HepG2 (cell line): ENCODE results near the gene GPR158. TPM values are rescaled to one million over a fixed set of nuclear protein-coding genes. Genes with fewer than 3 reads are reported as not detected.

ENCODE experiments used
- ATAC-seq: fragments of 200-7000 bp; cut with Tn5 transposase; 3 replicates; pipeline ENCODE4 v1.9.1; 2020; ENCODE audit warnings: mild to moderate bottlenecking, moderate library complexity
- BruUV-seq: library from RNA; stranded (reverse); fragments of 400-500 nt; replicated peaks from 2 replicates; lab custom pipeline; 2021; lab: Mats Ljungman, UMichigan
- CTCF ChIA-PET: fragments of 300-600 bp; formaldehyde crosslinking; extraction: SDS; loops from one replicate; lab custom pipeline; 2021; ENCODE audit warnings: low total read pairs, inconsistent platforms, low intra/inter-chr PET ratio; lab: Yijun Ruan, JAX
- POLR2A ChIA-PET: fragments of 350-600 bp; sonication (Branson Sonifier 250); formaldehyde crosslinking; loops from one replicate; lab custom pipeline; 2020; ENCODE audit warnings: antibody characterized with exemption, inconsistent platforms; lab: Yijun Ruan, JAX
- DNase-seq: peaks from one replicate; pipeline ENCODE4 v3.0.0-alpha.2; 2015; ENCODE audit warnings: low spot score
- FAIRE-seq: peaks from 3 replicates; lab custom pipeline; 2011; peaks lifted over from hg19 to GRCh38; lab: Jason Lieb, UNC
- H2AFZ ChIP-seq: one replicate; pipeline ENCODE4 v1.6.1; 2011; ENCODE audit warnings: low read length, inconsistent platforms
- H3K27ac ChIP-seq: fragments of 300-600 bp; 3 replicates; pipeline ENCODE4 v1.8.0; 2011; ENCODE audit warnings: mixed run types, mild to moderate bottlenecking, mixed read lengths, low read length, inconsistent platforms; ENCODE audit not compliant: insufficient read depth; ENCODE audit errors: extremely low read length
- H3K27me3 ChIP-seq, 2 experiments: fragments of 200-600 bp in 1 of 2; 2 replicates in 1 of 2; 3 replicates in 1 of 2; pipeline versions ENCODE4 v1.6.0 to v1.8.0; 2011; ENCODE audit warnings: low read length in 2 of 2, mild to moderate bottlenecking in 2 of 2, moderate library complexity in 2 of 2, inconsistent platforms in 1 of 2; ENCODE audit not compliant: insufficient read depth in 2 of 2, control insufficient read depth in 1 of 2
- H3K36me3 ChIP-seq, 2 experiments: fragments of 200-600 bp in 1 of 2; replicated peaks in 1 of 2; 2 replicates in 1 of 2; 3 replicates in 1 of 2; pipeline versions ENCODE4 v1.5.1 to v1.8.0; 2011; ENCODE audit warnings: low read length in 2 of 2, inconsistent platforms in 1 of 2; ENCODE audit not compliant: insufficient read depth in 2 of 2, control insufficient read depth in 1 of 2
- H3K4me1 ChIP-seq: 2 replicates; pipeline ENCODE4 v1.5.1; 2012; ENCODE audit warnings: low read length, inconsistent platforms; ENCODE audit not compliant: insufficient read depth
- H3K4me2 ChIP-seq: 2 replicates; pipeline ENCODE4 v1.6.0; 2011; ENCODE audit warnings: low read depth, low read length, inconsistent platforms
- H3K4me3 ChIP-seq, 3 experiments: fragments of 200-600 bp in 1 of 3; sonication (generic), shearing (Covaris generic) in 1 of 3; replicated peaks in 1 of 3; 2 replicates each; pipeline ENCODE4 v1.5.1; 2011 to 2016; ENCODE audit warnings: low read length in 3 of 3, inconsistent platforms in 2 of 3, low read depth in 2 of 3, mild to moderate bottlenecking in 2 of 3, control low read depth in 1 of 3, mixed read lengths in 1 of 3; ENCODE audit not compliant: insufficient read depth in 1 of 3
- H3K79me2 ChIP-seq: one replicate; pipeline ENCODE4 v1.6.1; 2011; ENCODE audit warnings: low read length, inconsistent platforms; ENCODE audit not compliant: insufficient read depth
- H3K9ac ChIP-seq: 2 replicates; pipeline ENCODE4 v1.6.0; 2011; ENCODE audit warnings: mild to moderate bottlenecking, low read depth, low read length, inconsistent platforms; ENCODE audit not compliant: insufficient read depth
- H3K9me3 ChIP-seq: 2 replicates; pipeline ENCODE4 v1.5.1; 2012; ENCODE audit warnings: mild to moderate bottlenecking, low read length
- H4K20me1 ChIP-seq: 2 replicates; pipeline ENCODE4 v1.6.0; 2011; ENCODE audit warnings: inconsistent platforms, mild to moderate bottlenecking, low read length, moderate library complexity; ENCODE audit not compliant: insufficient read depth
- HDAC6 ChIP-seq: fragments of 200-600 bp; sonication (generic); IDR thresholded peaks from 2 replicates; pipeline ENCODE4 v1.7.0; 2017; ENCODE audit warnings: mild to moderate bottlenecking, antibody characterized with exemption, low read length, low read depth
- IRX3 ChIP-seq: sonication (generic); formaldehyde crosslinking; IDR thresholded peaks from 2 replicates; pipeline ENCODE4 v1.8.1; 2023; ENCODE audit warnings: mild to moderate bottlenecking, low read depth, missing genetic modification reagents, borderline replicate concordance
- SP1 ChIP-seq, 2 experiments: fragments of 450-650 bp in 1 of 2; sonication (generic) in 1 of 2; formaldehyde crosslinking in 1 of 2; IDR thresholded peaks; 2 replicates each; pipeline versions ENCODE4 v1.4.0 to v1.6.1; 2016 to 2020; ENCODE audit warnings: missing genetic modification reagents in 1 of 2
- U2AF2 ChIP-seq: fragments of 200-400 bp; formaldehyde crosslinking; IDR thresholded peaks from 2 replicates; pipeline ENCODE4 v1.6.1; 2017; ENCODE audit warnings: low read depth, mild to moderate bottlenecking, low read length
- YEATS2 ChIP-seq: sonication (generic); formaldehyde crosslinking; IDR thresholded peaks from 2 replicates; pipeline ENCODE4 v1.4.0; 2020; ENCODE audit warnings: missing genetic modification reagents, borderline replicate concordance
- ZNF33B ChIP-seq: sonication (generic); formaldehyde crosslinking; IDR thresholded peaks from 2 replicates; pipeline ENCODE4 v1.5.1; 2020; ENCODE audit warnings: mild to moderate bottlenecking, missing genetic modification reagents
- ZNF430 ChIP-seq: sonication (generic); formaldehyde crosslinking; IDR thresholded peaks from 2 replicates; pipeline ENCODE4 v1.9.0; 2021; ENCODE audit warnings: mild to moderate bottlenecking, missing genetic modification reagents
- ZZZ3 ChIP-seq: sonication (generic); formaldehyde crosslinking; IDR thresholded peaks from 2 replicates; pipeline ENCODE4 v1.4.0; 2020; ENCODE audit warnings: missing genetic modification reagents, mild to moderate bottlenecking, borderline replicate concordance
- WGBS: methylation state at CpG from one replicate; pipeline ENCODE4 v1.1.6; 2017; ENCODE audit warnings: low lambda C conversion rate; 5-methylcytosine and 5-hydroxymethylcytosine counted together
- in situ Hi-C: cut with HindIII; loops from 2 replicates; pipeline ENCODE4 v1.10.0; 2017; ENCODE audit warnings: low pct_unique_long_range_greater_than_20kb; ENCODE audit not compliant: extremely low pct_ligation_motif_present
- intact Hi-C: fragments of 100-400 bp; cut with micrococcal nuclease; formaldehyde crosslinking; loops from one replicate; pipeline ENCODE4 v1.10.0; 2022; ENCODE audit not compliant: unreplicated experiment
- polyA plus RNA-seq, 8 experiments: library from polyadenylated mRNA; depleted of rRNA in 3 of 8; stranded (reverse) in 7 of 8; unstranded in 1 of 8; fragments of >200 nt; fragmentation: Illumina TruSeq in 4 of 8; extraction: Trizol in 4 of 8; gene quantifications; 2 replicates each; pipeline versions ENCODE4 v1.2.1 to v1.2.3, GENCODE V29; 2011 to 2016; ENCODE audit warnings: low read depth in 4 of 8, missing spikeins in 1 of 8, mixed read lengths in 1 of 8; ENCODE audit not compliant: insufficient read depth in 1 of 8
- total RNA-seq, 5 experiments: library from RNA; depleted of rRNA; stranded (reverse); fragments of >200 nt; fragmentation: Illumina TruSeq; extraction: Trizol; gene quantifications; 2 replicates each; pipeline ENCODE4 v1.2.3, GENCODE V29; 2016; ENCODE audit warnings: low read depth in 1 of 5
- TF ChIP-seq, protein P1 (sequence below): sonication (generic); formaldehyde crosslinking; conservative IDR thresholded peaks from 2 replicates; pipeline ENCODE4 v1.4.0; 2020; ENCODE audit warnings: mild to moderate bottlenecking, missing genetic modification reagents, moderate library complexity
- TF ChIP-seq, protein P2 (sequence below): IDR thresholded peaks from 2 replicates; pipeline ENCODE4 v1.4.0; 2020; ENCODE audit warnings: mild to moderate bottlenecking, missing genetic modification reagents
- TF ChIP-seq, protein P3 (sequence below): sonication (generic); formaldehyde crosslinking; IDR thresholded peaks from 2 replicates; pipeline ENCODE4 v1.5.1; 2020; ENCODE audit warnings: missing genetic modification reagents, mild to moderate bottlenecking, borderline replicate concordance
- TF ChIP-seq, protein P4 (sequence below): sonication (generic); formaldehyde crosslinking; IDR thresholded peaks from 2 replicates; pipeline ENCODE4 v1.5.0; 2020; ENCODE audit warnings: mild to moderate bottlenecking, low read depth, missing genetic modification reagents, borderline replicate concordance

Gene GPR158
- total and polyA plus RNA-seq, 2 of the 13 experiments (the other 11 are each of a cell fraction or from before 2014, with no cell fraction given) = not detected

DNA sequence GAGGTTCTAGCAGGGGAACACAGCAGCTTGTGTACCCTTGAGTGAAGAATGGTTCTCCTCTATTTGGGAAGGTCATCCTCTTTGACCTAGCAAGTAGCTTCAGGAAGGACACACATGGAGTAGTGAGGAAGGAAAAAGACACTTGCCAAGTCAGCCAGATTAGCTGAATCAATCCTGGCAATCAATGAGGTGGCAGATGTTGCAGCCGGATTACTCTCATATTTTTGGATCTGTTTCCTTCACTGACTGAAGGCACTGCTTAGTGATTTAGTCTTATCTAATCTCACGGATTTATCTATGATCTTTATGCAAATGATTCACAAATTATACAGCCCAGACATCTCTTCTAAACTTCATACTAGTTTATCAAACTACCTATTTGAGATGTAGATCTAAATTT, 218.8 kb downstream of the GPR158 start:
- no peak overlapping the region for H3K9ac ChIP-seq
- no peaks in the 10 kb centered on the region for H3K4me1 ChIP-seq
- BruUV-seq = no TSS peak
- no peaks in the 10 kb centered on the region for H4K20me1 ChIP-seq
- in situ Hi-C loops (no loop called here), intact Hi-C loops (no loop called here)
- no peaks in the 10 kb centered on the region for H3K79me2 ChIP-seq
- no peak overlapping the region for H3K4me2 ChIP-seq
- H3K9me3 ChIP-seq = peaks cover 41% of the 10 kb centered on the region
- FAIRE-seq (no peak), DNase-seq (no peak), ATAC-seq (no peak)
- ChIA-PET CTCF (no interaction called here), POLR2A (no interaction called here)
- WGBS = 35% methylated on average over 2 of the region's 2 CpGs
- no peak overlapping the region for H3K4me3 ChIP-seq
- no peak overlapping the region for H3K27ac ChIP-seq
- H2AFZ ChIP-seq = no peak overlapping the region
- TF ChIP-seq ZZZ3 (no peak), YEATS2 (CRISPR knock-in tag) (no peak), ZNF430 (CRISPR knock-in tag) (no peak), IRX3 (no peak), ZNF33B (CRISPR knock-in tag) (no peak), HDAC6 (no peak), U2AF2 (no peak), SP1 (IDR thresholded peaks at IDR 0.05) (no peak), SP1 (CRISPR knock-in tag; IDR thresholded peaks at IDR 0.05) (no peak)
- TF ChIP-seq, protein P1, sequence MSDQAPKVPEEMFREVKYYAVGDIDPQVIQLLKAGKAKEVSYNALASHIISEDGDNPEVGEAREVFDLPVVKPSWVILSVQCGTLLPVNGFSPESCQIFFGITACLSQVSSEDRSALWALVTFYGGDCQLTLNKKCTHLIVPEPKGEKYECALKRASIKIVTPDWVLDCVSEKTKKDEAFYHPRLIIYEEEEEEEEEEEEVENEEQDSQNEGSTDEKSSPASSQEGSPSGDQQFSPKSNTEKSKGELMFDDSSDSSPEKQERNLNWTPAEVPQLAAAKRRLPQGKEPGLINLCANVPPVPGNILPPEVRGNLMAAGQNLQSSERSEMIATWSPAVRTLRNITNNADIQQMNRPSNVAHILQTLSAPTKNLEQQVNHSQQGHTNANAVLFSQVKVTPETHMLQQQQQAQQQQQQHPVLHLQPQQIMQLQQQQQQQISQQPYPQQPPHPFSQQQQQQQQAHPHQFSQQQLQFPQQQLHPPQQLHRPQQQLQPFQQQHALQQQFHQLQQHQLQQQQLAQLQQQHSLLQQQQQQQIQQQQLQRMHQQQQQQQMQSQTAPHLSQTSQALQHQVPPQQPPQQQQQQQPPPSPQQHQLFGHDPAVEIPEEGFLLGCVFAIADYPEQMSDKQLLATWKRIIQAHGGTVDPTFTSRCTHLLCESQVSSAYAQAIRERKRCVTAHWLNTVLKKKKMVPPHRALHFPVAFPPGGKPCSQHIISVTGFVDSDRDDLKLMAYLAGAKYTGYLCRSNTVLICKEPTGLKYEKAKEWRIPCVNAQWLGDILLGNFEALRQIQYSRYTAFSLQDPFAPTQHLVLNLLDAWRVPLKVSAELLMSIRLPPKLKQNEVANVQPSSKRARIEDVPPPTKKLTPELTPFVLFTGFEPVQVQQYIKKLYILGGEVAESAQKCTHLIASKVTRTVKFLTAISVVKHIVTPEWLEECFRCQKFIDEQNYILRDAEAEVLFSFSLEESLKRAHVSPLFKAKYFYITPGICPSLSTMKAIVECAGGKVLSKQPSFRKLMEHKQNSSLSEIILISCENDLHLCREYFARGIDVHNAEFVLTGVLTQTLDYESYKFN (CRISPR knock-in tag) = no peak
- TF ChIP-seq, protein P2, sequence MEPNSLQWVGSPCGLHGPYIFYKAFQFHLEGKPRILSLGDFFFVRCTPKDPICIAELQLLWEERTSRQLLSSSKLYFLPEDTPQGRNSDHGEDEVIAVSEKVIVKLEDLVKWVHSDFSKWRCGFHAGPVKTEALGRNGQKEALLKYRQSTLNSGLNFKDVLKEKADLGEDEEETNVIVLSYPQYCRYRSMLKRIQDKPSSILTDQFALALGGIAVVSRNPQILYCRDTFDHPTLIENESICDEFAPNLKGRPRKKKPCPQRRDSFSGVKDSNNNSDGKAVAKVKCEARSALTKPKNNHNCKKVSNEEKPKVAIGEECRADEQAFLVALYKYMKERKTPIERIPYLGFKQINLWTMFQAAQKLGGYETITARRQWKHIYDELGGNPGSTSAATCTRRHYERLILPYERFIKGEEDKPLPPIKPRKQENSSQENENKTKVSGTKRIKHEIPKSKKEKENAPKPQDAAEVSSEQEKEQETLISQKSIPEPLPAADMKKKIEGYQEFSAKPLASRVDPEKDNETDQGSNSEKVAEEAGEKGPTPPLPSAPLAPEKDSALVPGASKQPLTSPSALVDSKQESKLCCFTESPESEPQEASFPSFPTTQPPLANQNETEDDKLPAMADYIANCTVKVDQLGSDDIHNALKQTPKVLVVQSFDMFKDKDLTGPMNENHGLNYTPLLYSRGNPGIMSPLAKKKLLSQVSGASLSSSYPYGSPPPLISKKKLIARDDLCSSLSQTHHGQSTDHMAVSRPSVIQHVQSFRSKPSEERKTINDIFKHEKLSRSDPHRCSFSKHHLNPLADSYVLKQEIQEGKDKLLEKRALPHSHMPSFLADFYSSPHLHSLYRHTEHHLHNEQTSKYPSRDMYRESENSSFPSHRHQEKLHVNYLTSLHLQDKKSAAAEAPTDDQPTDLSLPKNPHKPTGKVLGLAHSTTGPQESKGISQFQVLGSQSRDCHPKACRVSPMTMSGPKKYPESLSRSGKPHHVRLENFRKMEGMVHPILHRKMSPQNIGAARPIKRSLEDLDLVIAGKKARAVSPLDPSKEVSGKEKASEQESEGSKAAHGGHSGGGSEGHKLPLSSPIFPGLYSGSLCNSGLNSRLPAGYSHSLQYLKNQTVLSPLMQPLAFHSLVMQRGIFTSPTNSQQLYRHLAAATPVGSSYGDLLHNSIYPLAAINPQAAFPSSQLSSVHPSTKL (CRISPR knock-in tag) = no peak
- TF ChIP-seq, protein P3, sequence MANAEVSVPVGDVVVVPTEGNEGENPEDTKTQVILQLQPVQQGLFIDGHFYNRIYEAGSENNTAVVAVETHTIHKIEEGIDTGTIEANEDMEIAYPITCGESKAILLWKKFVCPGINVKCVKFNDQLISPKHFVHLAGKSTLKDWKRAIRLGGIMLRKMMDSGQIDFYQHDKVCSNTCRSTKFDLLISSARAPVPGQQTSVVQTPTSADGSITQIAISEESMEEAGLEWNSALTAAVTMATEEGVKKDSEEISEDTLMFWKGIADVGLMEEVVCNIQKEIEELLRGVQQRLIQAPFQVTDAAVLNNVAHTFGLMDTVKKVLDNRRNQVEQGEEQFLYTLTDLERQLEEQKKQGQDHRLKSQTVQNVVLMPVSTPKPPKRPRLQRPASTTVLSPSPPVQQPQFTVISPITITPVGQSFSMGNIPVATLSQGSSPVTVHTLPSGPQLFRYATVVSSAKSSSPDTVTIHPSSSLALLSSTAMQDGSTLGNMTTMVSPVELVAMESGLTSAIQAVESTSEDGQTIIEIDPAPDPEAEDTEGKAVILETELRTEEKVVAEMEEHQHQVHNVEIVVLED (CRISPR knock-in tag) = no peak
- TF ChIP-seq, protein P4, sequence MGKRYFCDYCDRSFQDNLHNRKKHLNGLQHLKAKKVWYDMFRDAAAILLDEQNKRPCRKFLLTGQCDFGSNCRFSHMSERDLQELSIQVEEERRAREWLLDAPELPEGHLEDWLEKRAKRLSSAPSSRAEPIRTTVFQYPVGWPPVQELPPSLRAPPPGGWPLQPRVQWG = no peak
- no peaks in the 10 kb centered on the region for H3K27me3 ChIP-seq
- no peaks in the 10 kb centered on the region for H3K36me3 ChIP-seq
